Stimulated activated naive CD8-positive, alpha-beta T cell treated with anti-CD3 and anti-CD28 coated beads, Interleukin-15, Interleukin-2, amounts not matched to agents 100 ng/mL and 50 ng/mL, for 24 hours (primary cell): ENCODE results near the gene SHROOM3.
"Not testable (repeated sequence)": the region's sequence is repeated elsewhere in the genome, so short reads cannot be mapped to it uniquely, and the experiment has no call there.

Experiments used
- H3K27ac Mint-ChIP-seq: one replicate; pipeline ENCODE4 v1.8.0; 2021; ENCODE audit warnings: mild to moderate bottlenecking, mixed read lengths
- H3K27me3 Mint-ChIP-seq: one replicate; pipeline ENCODE4 v1.8.0; 2021; ENCODE audit warnings: mixed read lengths
- H3K36me3 Mint-ChIP-seq: one replicate; pipeline ENCODE4 v1.8.0; 2021; ENCODE audit warnings: low read depth, mixed read lengths
- H3K4me1 Mint-ChIP-seq: one replicate; pipeline ENCODE4 v1.8.0; 2021; ENCODE audit warnings: low read depth, mixed read lengths
- H3K4me3 Mint-ChIP-seq: one replicate; pipeline ENCODE4 v1.8.0; 2021; ENCODE audit warnings: mild to moderate bottlenecking, mixed read lengths
- H3K9me3 Mint-ChIP-seq: one replicate; pipeline ENCODE4 v1.8.0; 2021; ENCODE audit warnings: mixed read lengths

Gene SHROOM3

GRCh38 chr4:76723373-76723772, 288.3 kb downstream of the SHROOM3 start:
- Mint-ChIP-seq H3K27ac (no peak overlapping the region), H3K4me3 (no peak overlapping the region), H3K9me3 (no peaks in the 10 kb centered on the region), H3K36me3 (no peaks in the 10 kb centered on the region), H3K4me1 (no peaks in the 10 kb centered on the region), H3K27me3 (peaks cover 12% of the 10 kb centered on the region)

DNA sequence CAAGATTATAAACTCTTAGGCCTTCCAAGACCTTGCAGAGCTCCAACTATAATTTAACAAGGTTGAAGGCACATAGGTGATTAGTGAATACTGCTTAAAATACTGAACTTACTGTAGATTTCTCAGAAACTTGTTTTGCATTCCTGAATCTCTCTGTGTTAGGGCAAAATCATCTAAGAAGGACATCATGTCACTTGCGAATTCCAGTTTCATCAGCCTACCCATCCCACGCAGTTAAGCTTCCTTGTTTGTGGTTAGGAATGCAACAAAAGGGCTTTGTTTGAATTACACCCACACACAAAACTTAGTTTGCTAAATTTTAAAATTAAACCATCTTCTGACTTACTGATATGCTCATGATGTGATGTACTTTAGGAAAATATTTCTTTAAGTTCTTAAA, 288.9 kb downstream of the SHROOM3 start:
- Mint-ChIP-seq H3K36me3 (no peaks in the 10 kb centered on the region), H3K27ac (no peak overlapping the region), H3K4me3 (no peak overlapping the region), H3K4me1 (no peaks in the 10 kb centered on the region), H3K27me3 (peaks cover 12% of the 10 kb centered on the region), H3K9me3 (no peaks in the 10 kb centered on the region)

GRCh38 chr4:76725039-76725438, 290.0 kb downstream of the SHROOM3 start:
- Mint-ChIP-seq H3K4me3 (no peak overlapping the region), H3K4me1 (no peaks in the 10 kb centered on the region), H3K36me3 (no peaks in the 10 kb centered on the region), H3K9me3 (no peaks in the 10 kb centered on the region), H3K27ac (no peak overlapping the region), H3K27me3 (peaks cover 12% of the 10 kb centered on the region)

- Mint-ChIP-seq H3K9me3 (no peaks in the 10 kb centered on the region), H3K27me3 (peaks cover 12% of the 10 kb centered on the region), H3K27ac (no peak overlapping the region), H3K4me1 (no peaks in the 10 kb centered on the region), H3K4me3 (no peak overlapping the region), H3K36me3 (no peaks in the 10 kb centered on the region)
Measured at GRCh38 chr4:76726176-76726575, 291.1 kb downstream of the SHROOM3 start.

DNA sequence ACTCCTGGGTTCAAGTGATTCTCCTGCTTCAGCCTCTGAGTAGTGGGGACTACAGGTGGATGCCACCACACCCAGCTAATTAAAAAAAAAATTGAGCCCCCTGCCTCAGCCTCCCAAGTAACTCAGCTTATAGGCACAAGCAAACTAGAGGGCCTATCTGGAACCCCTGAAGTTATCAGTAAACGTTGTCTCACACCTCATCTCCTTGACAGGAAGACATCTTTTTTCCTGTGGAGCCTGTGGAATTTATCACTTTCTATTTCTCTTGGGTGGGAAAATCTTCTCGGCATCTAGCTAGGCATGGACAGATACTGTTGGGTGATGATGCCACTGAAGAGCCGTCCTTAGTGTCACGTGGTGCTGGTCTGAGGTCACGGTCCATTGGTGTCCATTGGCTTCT, 291.6 kb downstream of the SHROOM3 start:
- Mint-ChIP-seq H3K27me3 (peaks cover 12% of the 10 kb centered on the region), H3K4me3 (no peak overlapping the region), H3K27ac (no peak overlapping the region), H3K4me1 (no peaks in the 10 kb centered on the region), H3K9me3 (no peaks in the 10 kb centered on the region), H3K36me3 (no peaks in the 10 kb centered on the region)

GRCh38 chr4:76727934-76728333, 292.9 kb downstream of the SHROOM3 start:
- not testable (repeated sequence) for H3K9me3 Mint-ChIP-seq, H3K27me3 Mint-ChIP-seq, H3K27ac Mint-ChIP-seq, H3K4me1 Mint-ChIP-seq, H3K4me3 Mint-ChIP-seq, H3K36me3 Mint-ChIP-seq

DNA sequence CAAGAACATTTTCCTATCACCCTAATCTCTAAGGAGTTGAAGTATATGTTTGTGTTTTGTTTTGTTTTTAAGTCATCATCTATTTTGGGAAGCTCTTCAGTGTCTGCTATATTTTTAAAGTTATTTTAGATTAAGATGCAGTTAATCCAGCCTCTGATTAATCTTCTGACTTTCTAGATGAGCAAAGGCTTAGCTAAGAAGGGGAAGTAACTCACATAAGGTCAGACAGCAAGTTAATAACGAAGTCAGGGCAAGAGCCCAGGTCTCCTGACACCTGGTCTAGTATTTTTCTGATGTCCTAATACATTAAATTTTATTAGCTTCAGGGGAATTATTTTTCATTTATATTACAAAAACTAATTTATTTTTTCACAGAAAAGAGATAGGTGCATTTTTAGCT, 294.4 kb downstream of the SHROOM3 start:
- Mint-ChIP-seq H3K27ac (no peak overlapping the region), H3K27me3 (peaks cover 9% of the 10 kb centered on the region), H3K36me3 (no peaks in the 10 kb centered on the region), H3K4me1 (no peaks in the 10 kb centered on the region), H3K4me3 (no peak overlapping the region), H3K9me3 (no peaks in the 10 kb centered on the region)

GRCh38 chr4:76729980-76730379, 295.0 kb downstream of the SHROOM3 start:
- Mint-ChIP-seq H3K27me3 (peaks cover 9% of the 10 kb centered on the region), H3K4me3 (no peak overlapping the region), H3K36me3 (no peaks in the 10 kb centered on the region), H3K27ac (no peak overlapping the region), H3K9me3 (no peaks in the 10 kb centered on the region), H3K4me1 (no peaks in the 10 kb centered on the region)

GRCh38 chr4:76732246-76732645, 297.2 kb downstream of the SHROOM3 start:
- Mint-ChIP-seq H3K36me3 (no peaks in the 10 kb centered on the region), H3K9me3 (no peaks in the 10 kb centered on the region), H3K4me1 (no peaks in the 10 kb centered on the region), H3K4me3 (no peak overlapping the region), H3K27ac (no peak overlapping the region), H3K27me3 (peaks cover 3% of the 10 kb centered on the region)

DNA sequence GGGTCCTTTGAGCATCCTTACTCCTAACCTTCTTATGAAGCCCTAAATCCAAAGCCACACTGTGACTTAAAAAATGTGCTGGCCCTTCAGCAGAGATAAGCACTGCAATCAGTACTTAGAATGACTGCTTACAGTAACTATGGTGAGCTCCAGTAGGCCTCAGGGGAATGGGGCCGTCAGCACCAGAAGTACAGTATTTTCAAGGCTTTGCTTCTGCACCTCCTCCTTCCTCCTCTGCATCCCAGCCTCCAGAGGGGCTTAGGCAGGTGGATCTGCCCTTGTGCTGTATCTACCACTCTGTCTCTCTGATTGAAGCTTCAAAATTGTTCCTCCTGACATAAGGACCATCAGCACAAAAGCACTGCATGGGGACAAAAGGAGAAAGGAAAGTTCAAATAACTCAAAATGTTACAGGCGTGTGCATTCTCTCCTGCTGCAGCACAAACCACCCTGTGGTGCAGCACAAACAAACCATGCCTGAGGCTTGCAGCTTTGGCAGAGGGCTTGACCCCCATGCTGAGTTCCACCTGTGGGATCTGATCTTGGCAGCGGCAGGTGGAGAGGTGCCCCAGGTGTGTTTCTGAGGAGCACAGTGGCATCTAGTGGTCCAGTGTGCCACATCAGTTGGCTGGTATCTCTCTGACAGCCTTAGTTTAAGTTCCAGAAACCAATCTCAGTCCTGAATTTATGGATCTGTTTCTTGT, 298.2 kb downstream of the SHROOM3 start:
- H3K9me3 Mint-ChIP-seq = no peaks in the 10 kb centered on the region
- H3K27ac Mint-ChIP-seq = no peak overlapping the region

DNA sequence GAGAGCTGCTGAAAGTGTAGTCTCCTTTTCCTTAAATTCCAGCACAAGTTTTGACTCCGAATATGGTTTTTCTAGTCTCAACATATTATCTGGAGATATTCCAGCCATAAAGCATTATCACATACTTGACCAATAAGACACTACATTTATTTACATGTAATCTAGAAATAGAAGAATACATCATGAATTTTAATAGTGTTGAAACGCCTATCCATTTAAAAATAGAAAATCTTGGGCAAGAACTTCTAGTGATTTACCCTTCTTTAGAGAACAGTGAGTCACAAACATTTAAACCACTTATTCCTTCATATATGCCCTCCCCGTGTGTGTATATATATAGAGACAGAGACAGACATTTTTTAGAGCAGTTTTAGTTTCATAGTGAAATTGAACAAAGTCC, 301.4 kb downstream of the SHROOM3 start:
- Mint-ChIP-seq H3K4me3 (no peak overlapping the region), H3K27me3 (peaks cover 8% of the 10 kb centered on the region), H3K27ac (no peak overlapping the region), H3K4me1 (peaks cover 11% of the 10 kb centered on the region), H3K9me3 (no peaks in the 10 kb centered on the region), H3K36me3 (no peaks in the 10 kb centered on the region)

More for the DNA sequence above, 298.2 kb downstream of the SHROOM3 start:
- H3K27me3 Mint-ChIP-seq = peaks cover 6% of the 10 kb centered on the region
- H3K4me1 Mint-ChIP-seq = peaks cover 4% of the 10 kb centered on the region
- no peaks in the 10 kb centered on the region for H3K36me3 Mint-ChIP-seq
- no peak overlapping the region for H3K4me3 Mint-ChIP-seq

GRCh38 chr4:76737180-76737579, 302.2 kb downstream of the SHROOM3 start:
- Mint-ChIP-seq H3K27ac (no peak overlapping the region), H3K27me3 (peaks cover 8% of the 10 kb centered on the region), H3K9me3 (no peaks in the 10 kb centered on the region), H3K4me3 (no peak overlapping the region), H3K4me1 (peaks cover 11% of the 10 kb centered on the region), H3K36me3 (no peaks in the 10 kb centered on the region)

GRCh38 chr4:76737771-76738085, 302.7 kb downstream of the SHROOM3 start:
- Mint-ChIP-seq H3K27me3 (peaks cover 8% of the 10 kb centered on the region), H3K36me3 (no peaks in the 10 kb centered on the region), H3K9me3 (no peaks in the 10 kb centered on the region), H3K27ac (peak overlapping the region; percentile 67), H3K4me1 (peaks cover 11% of the 10 kb centered on the region), H3K4me3 (no peak overlapping the region)

- peak overlapping the region; percentile 67 for H3K27ac Mint-ChIP-seq
- H3K4me3 Mint-ChIP-seq = peak overlapping the region; percentile 4
Measured at GRCh38 chr4:76738086-76738931, 303.3 kb downstream of the SHROOM3 start.

GRCh38 chr4:76740192-76740591, 305.2 kb downstream of the SHROOM3 start:
- Mint-ChIP-seq H3K4me1 (peaks cover 11% of the 10 kb centered on the region), H3K27me3 (peaks cover 8% of the 10 kb centered on the region), H3K9me3 (no peaks in the 10 kb centered on the region), H3K27ac (no peak overlapping the region), H3K4me3 (no peak overlapping the region), H3K36me3 (no peaks in the 10 kb centered on the region)

More at GRCh38 chr4:76738086-76738931, 303.3 kb downstream of the SHROOM3 start:
- no peaks in the 10 kb centered on the region for H3K36me3 Mint-ChIP-seq
- no peaks in the 10 kb centered on the region for H3K9me3 Mint-ChIP-seq
- H3K4me1 Mint-ChIP-seq = peaks cover 11% of the 10 kb centered on the region
- peaks cover 8% of the 10 kb centered on the region for H3K27me3 Mint-ChIP-seq
